IMR-90 (cell line): ENCODE data around the gene NCAPH2. TPM values are rescaled to one million over a fixed set of nuclear protein-coding genes. Genes with fewer than 3 reads are reported as not detected.

Experiments
- ATAC-seq: fragments of 200-7000 bp; cut with Tn5 transposase; 2 replicates; pipeline ENCODE4 v1.9.1; 2020; ENCODE audit warnings: low read depth, mild to moderate bottlenecking, moderate library complexity
- BruUV-seq: library from RNA; stranded (reverse); fragments of 400-500 nt; replicated peaks from 2 replicates; lab custom pipeline; 2021; lab: Mats Ljungman, UMichigan
- CTCF ChIA-PET: fragments of 300-600 bp; formaldehyde crosslinking; extraction: SDS; loops from one replicate; lab custom pipeline; 2021; ENCODE audit warnings: antibody characterized with exemption; lab: Yijun Ruan, JAX
- POLR2A ChIA-PET: fragments of 300-600 bp; sonication (Branson Sonifier 250); formaldehyde crosslinking; loops from one replicate; lab custom pipeline; 2022; ENCODE audit warnings: antibody characterized with exemption; ENCODE audit not compliant: unreplicated experiment; lab: Charles Lee
- DNase-seq: peaks from one replicate; pipeline ENCODE4 v3.0.0; 2013
- H2AFZ ChIP-seq: replicated peaks from 2 replicates; pipeline ENCODE3; 2013; ENCODE audit warnings: low read length, mild to moderate bottlenecking; ENCODE audit not compliant: poor library complexity
- H2AK5ac ChIP-seq: 2 replicates; pipeline ENCODE4 v1.6.1; 2013; ENCODE audit warnings: low read depth, low read length, inconsistent platforms
- H2AK9ac ChIP-seq: replicated peaks from 2 replicates; pipeline ENCODE3; 2013; ENCODE audit warnings: mild to moderate bottlenecking, low read depth, low read length, moderate library complexity; ENCODE audit not compliant: poor library complexity
- H2BK120ac ChIP-seq: 2 replicates; pipeline ENCODE4 v1.6.1; 2013; ENCODE audit warnings: low read depth, low read length, inconsistent platforms
- H2BK15ac ChIP-seq: 3 replicates; pipeline ENCODE4 v1.6.1; 2013; ENCODE audit warnings: low read depth, low read length, inconsistent platforms
- H2BK20ac ChIP-seq: 2 replicates; pipeline ENCODE4 v1.6.1; 2013; ENCODE audit warnings: low read depth, mild to moderate bottlenecking, inconsistent platforms, low read length, moderate library complexity
- H2BK5ac ChIP-seq: 2 replicates; pipeline ENCODE4 v1.6.1; 2013; ENCODE audit warnings: mild to moderate bottlenecking, low read depth, low read length, inconsistent platforms; ENCODE audit not compliant: poor library complexity, severe bottlenecking
- H3K14ac ChIP-seq: replicated peaks from 2 replicates; pipeline ENCODE4 v1.6.1; 2013; ENCODE audit warnings: low read depth, low read length, inconsistent platforms
- H3K18ac ChIP-seq: 2 replicates; pipeline ENCODE4 v1.6.1; 2013; ENCODE audit warnings: low read depth, low read length, control low read depth
- H3K23ac ChIP-seq: 2 replicates; pipeline ENCODE4 v1.6.1; 2013; ENCODE audit warnings: low read depth, low read length, inconsistent platforms
- H3K27ac ChIP-seq: 2 replicates; pipeline ENCODE4 v1.5.1; 2013; ENCODE audit warnings: mild to moderate bottlenecking, control low read depth, low read length; ENCODE audit not compliant: insufficient read depth
- H3K27me3 ChIP-seq: 2 replicates; pipeline ENCODE4 v1.6.1; 2013; ENCODE audit warnings: low read length; ENCODE audit not compliant: control insufficient read depth, insufficient read depth
- H3K36me3 ChIP-seq: 2 replicates; pipeline ENCODE4 v1.6.1; 2013; ENCODE audit warnings: low read length, mixed read lengths; ENCODE audit not compliant: control insufficient read depth, insufficient read depth
- H3K4ac ChIP-seq: 2 replicates; pipeline ENCODE4 v1.6.1; 2013; ENCODE audit warnings: low read depth, low read length, inconsistent platforms
- H3K4me1 ChIP-seq: 2 replicates; pipeline ENCODE4 v1.6.1; 2013; ENCODE audit warnings: low read length, mixed read lengths; ENCODE audit not compliant: control insufficient read depth, insufficient read depth
- H3K4me2 ChIP-seq: 2 replicates; pipeline ENCODE4 v1.6.1; 2013; ENCODE audit warnings: low read depth, mild to moderate bottlenecking, control low read depth, low read length, moderate library complexity
- H3K4me3 ChIP-seq: 2 replicates; pipeline ENCODE4 v1.5.1; 2013; ENCODE audit warnings: low read depth, mild to moderate bottlenecking, control low read depth, low read length, moderate library complexity; ENCODE audit not compliant: insufficient read depth
- H3K56ac ChIP-seq: 2 replicates; pipeline ENCODE4 v1.6.1; 2013; ENCODE audit warnings: low read length, inconsistent platforms; ENCODE audit not compliant: insufficient read depth; ENCODE audit errors: extremely low read depth
- H3K79me1 ChIP-seq, 2 experiments: 2 replicates each; pipeline ENCODE4 v1.6.1; 2013; ENCODE audit warnings: low read length in 2 of 2, inconsistent platforms in 1 of 2, low read depth in 1 of 2
- H3K9ac ChIP-seq: 2 replicates; pipeline ENCODE4 v1.6.1; 2013; ENCODE audit warnings: low read depth, low read length, control low read depth
- H3K9me1 ChIP-seq: 2 replicates; pipeline ENCODE4 v1.6.1; 2013; ENCODE audit warnings: low read length, inconsistent platforms; ENCODE audit not compliant: insufficient read depth
- H3K9me3 ChIP-seq: 2 replicates; pipeline ENCODE4 v1.6.1; 2013; ENCODE audit warnings: low read length; ENCODE audit not compliant: control insufficient read depth, insufficient read depth
- H4K20me1 ChIP-seq: 2 replicates; pipeline ENCODE4 v1.6.1; 2013; ENCODE audit warnings: low read length, inconsistent platforms; ENCODE audit not compliant: insufficient read depth
- H4K5ac ChIP-seq: 2 replicates; pipeline ENCODE4 v1.6.1; 2013; ENCODE audit warnings: mild to moderate bottlenecking, low read depth, low read length, control low read depth
- H4K8ac ChIP-seq, 2 experiments: 2 replicates each; pipeline ENCODE4 v1.6.1; 2013; ENCODE audit warnings: low read depth in 2 of 2, low read length in 2 of 2, control low read depth in 1 of 2, inconsistent platforms in 1 of 2
- H4K91ac ChIP-seq: 2 replicates; pipeline ENCODE4 v1.6.1; 2013; ENCODE audit warnings: low read depth, low read length, inconsistent platforms; ENCODE audit not compliant: insufficient read depth
- CHD1 ChIP-seq: IDR thresholded peaks from 2 replicates; pipeline ENCODE4 v1.6.1; 2012; ENCODE audit warnings: low read depth, low read length, improper control_type of control experiment
- POLR2A ChIP-seq: IDR thresholded peaks from 2 replicates; pipeline ENCODE4 v1.6.1; 2012; ENCODE audit warnings: mild to moderate bottlenecking, low read depth, low read length
- RAD21 ChIP-seq: IDR thresholded peaks from 2 replicates; pipeline ENCODE4 v1.6.1; 2012; ENCODE audit warnings: low read length, improper control_type of control experiment
- WGBS, 2 experiments: methylation state at CpG; one replicate each; pipeline versions ENCODE4 v1.1.5 to v1.1.7; 2013; ENCODE audit warnings: missing lambda C conversion rate in 2 of 2; ENCODE audit not compliant: insufficient read length in 1 of 2; ENCODE audit errors: extremely low coverage in 2 of 2; 5-methylcytosine and 5-hydroxymethylcytosine counted together
- dilution Hi-C: fragments of 300-500 bp; cut with HindIII; formaldehyde crosslinking; loops from one replicate; pipeline ENCODE4 v1.14.3; 2018; ENCODE audit warnings: low sequenced_read_pairs; ENCODE audit not compliant: unreplicated experiment
- in situ Hi-C: fragments of 300-500 bp; cut with MboI; formaldehyde crosslinking; loops from 3 replicates; pipeline ENCODE4 v1.14.3; 2019; ENCODE audit warnings: low sequenced_read_pairs, inconsistent platforms, mixed read lengths
- intact Hi-C: fragments of 100-400 bp; cut with micrococcal nuclease; formaldehyde crosslinking; loops from 2 replicates; pipeline ENCODE4 v1.10.0; 2022
- polyA plus RNA-seq, 3 experiments: library from polyadenylated mRNA; depleted of rRNA; stranded (reverse); fragments of >200 nt; gene quantifications; 2 replicates each; pipeline ENCODE4 v1.2.3, GENCODE V29; 2012; ENCODE audit warnings: low replicate concordance in 1 of 3
- total RNA-seq: library from RNA; depleted of rRNA; stranded (reverse); fragments of >200 nt; gene quantifications from 2 replicates; pipeline ENCODE4 v1.2.3, GENCODE V29; 2012

The NCAPH2 gene
- total and polyA plus RNA-seq, 2 of the 4 experiments (the other 2 are of a cell fraction): 30.2 to 38.5 TPM

DNA sequence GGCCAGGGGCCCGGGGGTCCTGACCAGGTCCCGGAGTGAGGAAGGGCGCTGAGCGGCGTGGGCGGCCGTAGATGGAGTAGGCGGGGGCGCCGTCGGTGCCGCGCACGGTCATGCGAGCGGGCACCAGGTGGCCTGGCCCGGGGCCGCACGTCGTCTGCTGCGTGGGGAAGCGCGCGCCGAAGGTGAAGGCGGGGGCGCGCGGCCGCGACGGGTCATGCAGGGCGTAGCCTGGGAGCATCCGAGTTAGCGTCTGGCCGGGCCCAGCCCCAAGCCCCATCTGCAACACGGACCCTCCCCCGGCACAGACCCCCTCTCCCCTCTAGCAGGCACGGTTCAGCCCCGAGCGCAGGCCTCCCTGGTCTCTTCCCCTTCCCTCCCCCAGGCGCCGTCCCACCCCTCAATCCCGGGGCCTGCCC is 23.5 kb downstream of the NCAPH2 start:
- H3K23ac ChIP-seq: no peak overlapping the region
- H3K14ac ChIP-seq: no peak overlapping the region
- peak overlapping the region; percentile 69 for H3K4me2 ChIP-seq
- H2BK20ac ChIP-seq: no peak overlapping the region
- H3K9me3 ChIP-seq: no peaks in the 10 kb centered on the region
- no peak overlapping the region for H2BK120ac ChIP-seq
- no peaks in the 10 kb centered on the region for H4K20me1 ChIP-seq
- no TSS peak for BruUV-seq
- peaks cover 13% of the 10 kb centered on the region; the same call in 1 of the 2 replicates for H3K9me1 ChIP-seq
- ChIA-PET CTCF (no interaction called here), POLR2A (no interaction called here)
- 0 out of 2 replicates have a peak overlapping the region, but pooled peaks have one; percentile 15 for H3K4ac ChIP-seq
- H4K5ac ChIP-seq: no peak overlapping the region
- H3K18ac ChIP-seq: no peak overlapping the region
- dilution Hi-C loops (no loop called here), intact Hi-C loops (no loop called here), in situ Hi-C loops (no loop called here)
- no peak overlapping the region for H3K56ac ChIP-seq
- no peak overlapping the region for H2BK15ac ChIP-seq
- no peak overlapping the region for H2BK5ac ChIP-seq
- DNase-seq (no peak), ATAC-seq (peak; percentile 4)
- H2AK9ac ChIP-seq: peak overlapping the region; percentile 50
- peaks cover 18% of the 10 kb centered on the region for H3K4me1 ChIP-seq
- no peak for TF ChIP-seq RAD21
- no peak for TF ChIP-seq CHD1
- TF ChIP-seq POLR2A: no peak
- H3K9ac ChIP-seq: no peak overlapping the region
- H3K36me3 ChIP-seq: no peaks in the 10 kb centered on the region
- 5% methylated on average over 8 of the region's 44 CpGs; no CpG with 5 or more reads in 1 of the 2 experiments for WGBS, 2 experiments
- H2AFZ ChIP-seq: peak overlapping the region; percentile 81
- peaks cover 5% of the 10 kb centered on the region; the same call in 1 of the 2 replicates for H3K27me3 ChIP-seq
- H3K27ac ChIP-seq: no peak overlapping the region
- peaks cover 4 to 18% of the 10 kb centered on the region in 2 experiments; a peak in 2 of 4 replicates for H3K79me1 ChIP-seq
- H4K8ac ChIP-seq: peak overlapping the region in 1 of 2 experiments; percentile 91; a peak in 2 of 4 replicates
- peak overlapping the region; percentile 39 for H3K4me3 ChIP-seq
- no peak overlapping the region; the same call in 1 of the 2 replicates for H4K91ac ChIP-seq
- peak overlapping the region; percentile 31 for H2AK5ac ChIP-seq
